Endothelial cell of umbilical vein (primary cell): ENCODE data around the gene SCLT1. TPM values are rescaled to one million over a fixed set of nuclear protein-coding genes. Genes with fewer than 3 reads are reported as not detected.

Experiments
- BruUV-seq: library from RNA; stranded (reverse); fragments of 400-500 nt; replicated peaks from 2 replicates; lab custom pipeline; 2021; lab: Mats Ljungman, UMichigan
- CTCF ChIA-PET: fragments of 300-600, 350-600 bp; sonication (Branson Sonifier 250); formaldehyde crosslinking; loops from one replicate; lab custom pipeline; 2021; ENCODE audit warnings: antibody characterized with exemption, inconsistent platforms; lab: Charles Lee
- POLR2A ChIA-PET: fragments of 300-600, 350-600 bp; sonication (Branson Sonifier 250); formaldehyde crosslinking; loops from one replicate; lab custom pipeline; 2021; ENCODE audit warnings: antibody characterized with exemption, inconsistent platforms; lab: Charles Lee
- DNase-seq: peaks from one replicate; pipeline ENCODE4 v3.0.0-alpha.2; 2011; ENCODE audit warnings: low read depth, low spot score
- FAIRE-seq: peaks from 2 replicates; lab custom pipeline; 2011; peaks lifted over from hg19 to GRCh38; lab: Jason Lieb, UNC
- H2AFZ ChIP-seq: 2 replicates; pipeline ENCODE4 v1.6.0; 2012; ENCODE audit warnings: low read depth, low read length, control low read depth, inconsistent platforms
- H3K27ac ChIP-seq: 2 replicates; pipeline ENCODE4 v1.5.1; 2011; ENCODE audit warnings: low read depth, mild to moderate bottlenecking, control low read depth, low read length, moderate library complexity; ENCODE audit not compliant: insufficient read depth
- H3K27me3 ChIP-seq, 2 experiments: 2 replicates each; pipeline versions ENCODE4 v1.6.0 to v1.6.1; 2011; ENCODE audit warnings: low read length in 2 of 2, mixed read lengths in 1 of 2; ENCODE audit not compliant: control insufficient read depth in 2 of 2, insufficient read depth in 2 of 2
- H3K36me3 ChIP-seq, 2 experiments: 2 replicates in 1 of 2; 3 replicates in 1 of 2; pipeline ENCODE4 v1.5.1; 2011; ENCODE audit warnings: low read length in 2 of 2, mild to moderate bottlenecking in 1 of 2, moderate library complexity in 1 of 2; ENCODE audit not compliant: control insufficient read depth in 2 of 2, insufficient read depth in 2 of 2; ENCODE audit errors: extremely low read depth in 1 of 2
- H3K4me1 ChIP-seq: 3 replicates; pipeline ENCODE4 v1.5.1; 2011; ENCODE audit warnings: mild to moderate bottlenecking, low read length; ENCODE audit not compliant: control insufficient read depth, insufficient read depth; ENCODE audit errors: extremely low read depth
- H3K4me2 ChIP-seq: 2 replicates; pipeline ENCODE4 v1.6.1; 2011; ENCODE audit warnings: low read length, control low read depth, mixed read lengths; ENCODE audit not compliant: insufficient read depth
- H3K4me3 ChIP-seq, 3 experiments: fragments of 200-600 bp in 1 of 3; sonication (generic), shearing (Covaris generic) in 1 of 3; replicated peaks in 1 of 3; 2 replicates each; pipeline ENCODE4 v1.5.1; 2011 to 2016; ENCODE audit warnings: control low read depth in 3 of 3, low read length in 3 of 3, mild to moderate bottlenecking in 2 of 3, inconsistent platforms in 1 of 3, low read depth in 1 of 3, moderate library complexity in 1 of 3; ENCODE audit not compliant: insufficient read depth in 1 of 3
- H3K79me2 ChIP-seq: 2 replicates; pipeline ENCODE4 v1.6.0; 2012; ENCODE audit warnings: low read length, inconsistent platforms; ENCODE audit not compliant: control insufficient read depth, insufficient read depth
- H3K9ac ChIP-seq: replicated peaks from 2 replicates; pipeline ENCODE3; 2011; ENCODE audit warnings: low read length, control low read depth; ENCODE audit not compliant: insufficient read depth; ENCODE audit errors: extremely low read depth
- H3K9me1 ChIP-seq: replicated peaks from 3 replicates; pipeline ENCODE4 v1.6.0; 2011; ENCODE audit warnings: mild to moderate bottlenecking, low read length; ENCODE audit not compliant: control insufficient read depth, insufficient read depth; ENCODE audit errors: extremely low read depth
- H3K9me3 ChIP-seq: replicated peaks from 2 replicates; pipeline ENCODE4 v1.5.1; 2012; ENCODE audit warnings: low read length, inconsistent platforms; ENCODE audit not compliant: control insufficient read depth, insufficient read depth
- H4K20me1 ChIP-seq: replicated peaks from 2 replicates; pipeline ENCODE3; 2011; ENCODE audit warnings: mild to moderate bottlenecking, low read length; ENCODE audit not compliant: control insufficient read depth, insufficient read depth; ENCODE audit errors: extremely low read depth
- CTCF ChIP-seq, 2 donors: IDR thresholded peaks; 1 replicate in 1 of 2; 2 replicates in 1 of 2; pipeline ENCODE4 v1.5.1; 2011; ENCODE audit warnings: low read length in 2 of 2, mild to moderate bottlenecking in 2 of 2, moderate library complexity in 2 of 2, control low read depth in 1 of 2, inconsistent platforms in 1 of 2, low read depth in 1 of 2; ENCODE audit not compliant: insufficient read depth in 1 of 2; ENCODE audit errors: extremely low read depth in 1 of 2
- EZH2 ChIP-seq: IDR thresholded peaks from 2 replicates; pipeline ENCODE4 v1.6.1; 2012; ENCODE audit warnings: borderline replicate concordance, low read depth, mild to moderate bottlenecking, moderate library complexity, low read length, inconsistent platforms; ENCODE audit not compliant: severe bottlenecking
- FOS ChIP-seq: IDR thresholded peaks from 2 replicates; pipeline ENCODE4 v1.6.1; 2011; ENCODE audit warnings: mild to moderate bottlenecking, low read length, moderate library complexity, borderline replicate concordance; ENCODE audit not compliant: insufficient read depth
- GATA2 ChIP-seq: IDR thresholded peaks from 2 replicates; pipeline ENCODE4 v1.7.0; 2011; ENCODE audit warnings: low read depth, mild to moderate bottlenecking, moderate library complexity, mixed read lengths, low read length; ENCODE audit not compliant: insufficient read length, insufficient read depth
- JUN ChIP-seq: IDR thresholded peaks from 2 replicates; pipeline ENCODE4 v1.6.1; 2011; ENCODE audit warnings: borderline replicate concordance, low read depth; ENCODE audit not compliant: insufficient read length, insufficient read depth
- MAX ChIP-seq: IDR thresholded peaks from 2 replicates; pipeline ENCODE4 v1.6.1; 2011; ENCODE audit not compliant: insufficient read depth, insufficient read length
- MYC ChIP-seq: IDR thresholded peaks from one replicate; pipeline ENCODE4 v1.6.1; 2011; ENCODE audit warnings: mild to moderate bottlenecking, low read depth, low read length
- POLR2A ChIP-seq: IDR thresholded peaks from 2 replicates; pipeline ENCODE4 v1.6.1; 2012; ENCODE audit warnings: low read depth, mild to moderate bottlenecking, control low read depth, low read length
- POLR2AphosphoS5 ChIP-seq: IDR thresholded peaks from 2 replicates; pipeline ENCODE4 v1.6.1; 2012; ENCODE audit warnings: low read depth, mild to moderate bottlenecking, control low read depth, low read length, moderate library complexity; ENCODE audit not compliant: insufficient read depth
- dilution Hi-C: fragments of 300-500 bp; cut with MboI; formaldehyde crosslinking; loops from one replicate; pipeline ENCODE4 v1.15.0; 2019; ENCODE audit warnings: low sequenced_read_pairs; ENCODE audit not compliant: extremely low pct_ligation_motif_present
- intact Hi-C: fragments of 100-400 bp; cut with micrococcal nuclease; formaldehyde crosslinking; loops from one replicate; pipeline ENCODE4 v1.10.0; 2022
- polyA plus RNA-seq, 4 experiments: library from polyadenylated mRNA; depleted of rRNA in 3 of 4; stranded (reverse) in 3 of 4; unstranded in 1 of 4; fragments of >200 nt; gene quantifications; 2 replicates each; pipeline versions ENCODE4 v1.2.1 to v1.2.3, GENCODE V29; 2011 to 2012; ENCODE audit warnings: missing spikeins in 1 of 4
- total RNA-seq: library from RNA; stranded (reverse); gene quantifications from 2 replicates; pipeline ENCODE4 v1.2.3, GENCODE V29; 2021

Gene SCLT1
- total and polyA plus RNA-seq, 2 donors (not counting 3 experiments of a cell fraction or from before 2014, with no cell fraction given) = 3.2 to 14.0 TPM

GRCh38 chr4:128978985-128979384 lies 114.4 kb downstream of the SCLT1 start:
- no peak overlapping the region for H3K9ac ChIP-seq
- intact Hi-C loops = no loop called here
- no peaks in the 10 kb centered on the region for H3K36me3 ChIP-seq
- no peak overlapping the region for H3K27ac ChIP-seq
- no peak overlapping the region for H3K4me2 ChIP-seq
- TF ChIP-seq MAX (no peak), GATA2 (no peak)
- no peaks in the 10 kb centered on the region for H3K9me1 ChIP-seq
- dilution Hi-C loops = no loop called here
- DNase-seq = no peak
- H3K9me3 ChIP-seq = no peaks in the 10 kb centered on the region
- no peaks in the 10 kb centered on the region for H3K79me2 ChIP-seq
- H3K4me3 ChIP-seq = no peak overlapping the region
- H3K27me3 ChIP-seq = no peaks in the 10 kb centered on the region
- H2AFZ ChIP-seq = no peak overlapping the region
- ChIA-PET POLR2A (no interaction called here), CTCF (no interaction called here)
- no peaks in the 10 kb centered on the region for H3K4me1 ChIP-seq
- BruUV-seq = no TSS peak
- H4K20me1 ChIP-seq = no peaks in the 10 kb centered on the region
- no peak for FAIRE-seq

- Histone ChIP-seq H3K27ac (no peak overlapping the region), H3K79me2 (no peaks in the 10 kb centered on the region), H3K9ac (no peak overlapping the region), H3K4me1 (no peaks in the 10 kb centered on the region), H4K20me1 (no peaks in the 10 kb centered on the region), H3K9me3 (no peaks in the 10 kb centered on the region), H3K27me3 (no peaks in the 10 kb centered on the region), H3K4me3 (no peak overlapping the region), H3K4me2 (no peak overlapping the region), H3K36me3 (no peaks in the 10 kb centered on the region), H2AFZ (no peak overlapping the region), H3K9me1 (no peaks in the 10 kb centered on the region)
- ChIA-PET POLR2A (no interaction called here), CTCF (no interaction called here)
- DNase-seq (peak; percentile 9), FAIRE-seq (no peak)
- no TSS peak for BruUV-seq
- intact Hi-C loops = no loop called here
- no peak for TF ChIP-seq EZH2
- TF ChIP-seq POLR2A = no peak
- no peak for TF ChIP-seq MYC
- no peak for TF ChIP-seq POLR2AphosphoS5
- TF ChIP-seq JUN = no peak
- TF ChIP-seq CTCF (IDR thresholded peaks at IDR 0.05; ENCODE audit: extremely low read depth in 1 of 2, insufficient read depth in 1 of 2, low read depth in 1 of 2, low read length in 2 of 2) = no peak
- TF ChIP-seq FOS = no peak
- TF ChIP-seq GATA2 = no peak
- no peak for TF ChIP-seq MAX
- dilution Hi-C loops = no loop called here
Observed at GRCh38 chr4:128974136-128974581, 119.2 kb downstream of the SCLT1 start.
